ENCODE results near the gene SLC35G3.
"Not testable (repeated sequence)": the region's sequence is repeated elsewhere in the genome, so short reads cannot be mapped to it uniquely, and the experiment has no call there.

The SLC35G3 gene

GRCh38 chr17:35194001-35194400, at the start of gene SLC35G3:
TSS of gene SLC35G3 (minus strand) at chr17:35194393. CDS start at chr17:35194307, 86 bp downstream.
- DNase-seq (ENCODE audit: low read depth), result not testable (repeated sequence)

- peak; percentile 36 for DNase-seq (ENCODE audit: low read depth)
These were observed 49.6 kb upstream of the SLC35G3 start for GRCh38 chr17:35243561-35244340.

- DNase-seq (ENCODE audit: low read depth), result peak; percentile 89
These were observed 48.8 kb upstream of the SLC35G3 start, which contains the start of gene SLFN5 for GRCh38 chr17:35242805-35243560. TSS of gene SLFN5 (plus strand) at chr17:35243072. CDS start at chr17:35258691, 15,619 bp downstream.

- DNase-seq (ENCODE audit: low read depth), result peak; percentile 77
These were observed 48.1 kb upstream of the SLC35G3 start for GRCh38 chr17:35242158-35242804.

- DNase-seq (ENCODE audit: low read depth), result no peak
These were observed 47.3 kb upstream of the SLC35G3 start for GRCh38 chr17:35241520-35241919.

- DNase-seq (ENCODE audit: low read depth), result no peak
These were observed 46.7 kb upstream of the SLC35G3 start for GRCh38 chr17:35240861-35241260.

GRCh38 chr17:35239823-35240222, 45.6 kb upstream of the SLC35G3 start:
- no peak for DNase-seq (ENCODE audit: low read depth)

- DNase-seq (ENCODE audit: low read depth), result no peak
These were observed 44.6 kb upstream of the SLC35G3 start for GRCh38 chr17:35238821-35239220.

- no peak for DNase-seq (ENCODE audit: low read depth)
These were observed 42.6 kb upstream of the SLC35G3 start for GRCh38 chr17:35236821-35237220.

GRCh38 chr17:35235917-35236316, 41.7 kb upstream of the SLC35G3 start:
- no peak for DNase-seq (ENCODE audit: low read depth)

- DNase-seq (ENCODE audit: low read depth), result no peak
These were observed 41.1 kb upstream of the SLC35G3 start for GRCh38 chr17:35235289-35235688.

GRCh38 chr17:35234315-35234714, 40.1 kb upstream of the SLC35G3 start:
- DNase-seq (ENCODE audit: low read depth), result not testable (repeated sequence)

GRCh38 chr17:35229638-35230037, 35.4 kb upstream of the SLC35G3 start:
- DNase-seq (ENCODE audit: low read depth), result no peak

GRCh38 chr17:35227546-35227945, 33.4 kb upstream of the SLC35G3 start:
- no peak for DNase-seq (ENCODE audit: low read depth)

- no peak for DNase-seq (ENCODE audit: low read depth)
These were observed 30.2 kb upstream of the SLC35G3 start for GRCh38 chr17:35224436-35224835.

GRCh38 chr17:35222452-35222851, 28.3 kb upstream of the SLC35G3 start:
- no peak for DNase-seq (ENCODE audit: low read depth)

- DNase-seq (ENCODE audit: low read depth), result no peak
These were observed 24.7 kb upstream of the SLC35G3 start for GRCh38 chr17:35218915-35219314.

- no peak for DNase-seq (ENCODE audit: low read depth)
These were observed 22.9 kb upstream of the SLC35G3 start for GRCh38 chr17:35217107-35217506.

GRCh38 chr17:35214631-35215273, 20.6 kb upstream of the SLC35G3 start:
- no peak for DNase-seq (ENCODE audit: low read depth)

- DNase-seq (ENCODE audit: low read depth), result no peak
These were observed 20.0 kb upstream of the SLC35G3 start for GRCh38 chr17:35214192-35214591.

- no peak for DNase-seq (ENCODE audit: low read depth)
These were observed 19.3 kb upstream of the SLC35G3 start for GRCh38 chr17:35213412-35213940.

- no peak for DNase-seq (ENCODE audit: low read depth)
These were observed 18.5 kb upstream of the SLC35G3 start for GRCh38 chr17:35212668-35213067.

Data from activated T-cell treated with anti-CD3 and anti-CD28 coated beads for 24 hours (primary cell).